Stimulated activated CD4-positive, alpha-beta T cell treated with anti-CD3 and anti-CD28 coated beads, Interleukin-1b, Interleukin-23, amount 100 ng/mL, for 4 hours (primary cell): Measurements from ENCODE around the gene DROSHA.
"Not testable (repeated sequence)": the region's sequence is repeated elsewhere in the genome, so short reads cannot be mapped to it uniquely, and the experiment has no call there.

Source experiments
- DNase-seq, 2 donors: peaks; one replicate each; pipeline ENCODE4 v3.0.0-alpha.2; 2020; ENCODE audit warnings: low read depth in 2 of 2

Gene DROSHA

DNA sequence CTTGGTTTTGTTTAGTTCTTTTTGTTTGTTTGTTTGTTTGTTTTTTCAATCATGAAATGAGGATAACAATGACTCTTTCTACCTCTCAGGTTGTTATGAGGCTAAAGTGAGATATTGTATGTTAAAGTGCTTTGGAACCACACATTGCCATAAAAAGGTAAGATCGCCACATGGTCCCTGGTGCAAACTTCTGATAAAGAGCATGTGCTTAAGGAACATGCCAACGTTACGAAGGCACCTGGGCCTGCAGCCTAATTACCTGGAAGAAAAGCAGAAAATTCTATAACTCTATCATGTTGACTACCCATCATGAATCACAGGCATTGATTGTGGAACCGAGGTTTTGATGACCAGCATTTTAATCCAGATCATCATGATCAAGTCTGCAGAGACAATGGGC lies 151.8 kb downstream of the DROSHA start:
- no peak for DNase-seq

DNA sequence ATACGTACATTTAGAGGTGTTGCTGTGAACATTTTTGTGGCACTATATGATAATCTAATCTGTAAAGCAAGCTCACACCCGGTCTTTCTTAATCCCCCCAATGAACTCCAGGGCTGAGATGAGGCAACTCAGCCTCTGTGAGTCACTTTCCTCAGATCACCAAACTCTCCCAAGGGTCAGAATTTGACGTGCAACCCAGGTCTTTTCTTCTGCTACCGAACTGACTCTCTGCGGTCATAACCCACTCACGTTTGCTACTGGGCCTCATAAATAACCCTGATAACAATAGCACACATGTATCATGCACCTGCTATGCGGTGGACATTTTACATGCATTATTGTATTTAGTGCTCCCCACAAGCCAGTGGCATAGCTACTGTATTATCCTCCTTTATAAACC lies 153.1 kb downstream of the DROSHA start:
- no peak for DNase-seq

DNA sequence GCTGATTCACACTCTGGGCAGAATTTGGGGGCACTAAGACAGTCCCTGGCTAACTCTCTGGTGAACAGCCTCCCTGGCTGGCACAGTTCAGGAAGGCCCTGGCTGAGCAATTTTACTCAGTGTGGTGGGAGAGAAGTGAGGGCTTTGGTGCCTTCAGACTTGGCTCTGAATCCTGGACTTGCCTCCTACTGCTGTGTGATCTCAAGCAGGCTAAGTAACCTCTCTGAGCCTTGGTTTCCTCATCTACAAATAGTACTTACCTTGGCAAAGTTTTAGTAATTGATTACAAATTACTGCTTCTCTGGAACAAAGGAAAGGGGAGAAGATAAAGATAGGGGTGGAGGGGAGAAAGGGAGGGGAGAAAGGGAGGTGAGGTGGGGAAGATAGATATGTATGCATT lies 153.8 kb downstream of the DROSHA start:
- no peak for DNase-seq

DNA sequence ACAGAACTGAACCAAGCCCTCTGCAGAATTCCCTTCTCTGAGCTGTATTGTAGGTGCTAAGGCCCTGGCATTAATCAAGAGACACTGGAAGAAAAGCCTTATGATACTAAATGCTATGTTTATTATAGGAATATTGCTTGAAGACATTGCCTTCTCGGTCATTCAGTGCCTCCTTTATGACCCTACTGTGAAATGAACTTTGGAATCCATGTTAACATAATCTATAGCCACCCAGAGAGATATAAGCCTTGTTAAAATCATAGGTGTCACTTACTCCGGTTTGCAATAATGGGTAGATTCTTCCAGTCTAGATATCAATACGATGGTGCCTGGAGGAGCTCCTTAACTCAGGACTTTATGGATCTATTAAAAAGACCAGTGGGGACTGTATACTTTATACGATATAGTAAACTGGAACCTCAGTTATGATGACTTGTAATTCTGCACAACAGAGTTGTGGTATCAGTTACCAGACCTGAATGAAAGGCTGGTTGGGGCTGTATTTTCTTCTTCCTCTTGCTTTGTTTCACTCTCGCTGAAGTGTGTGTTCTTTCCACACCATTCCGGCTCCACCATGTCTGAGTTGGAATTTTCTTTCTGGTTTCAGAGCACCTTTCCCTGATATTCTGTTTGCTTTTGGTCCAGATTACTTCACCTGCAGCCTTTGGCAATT lies 154.5 kb downstream of the DROSHA start:
- DNase-seq, result no peak

DNA sequence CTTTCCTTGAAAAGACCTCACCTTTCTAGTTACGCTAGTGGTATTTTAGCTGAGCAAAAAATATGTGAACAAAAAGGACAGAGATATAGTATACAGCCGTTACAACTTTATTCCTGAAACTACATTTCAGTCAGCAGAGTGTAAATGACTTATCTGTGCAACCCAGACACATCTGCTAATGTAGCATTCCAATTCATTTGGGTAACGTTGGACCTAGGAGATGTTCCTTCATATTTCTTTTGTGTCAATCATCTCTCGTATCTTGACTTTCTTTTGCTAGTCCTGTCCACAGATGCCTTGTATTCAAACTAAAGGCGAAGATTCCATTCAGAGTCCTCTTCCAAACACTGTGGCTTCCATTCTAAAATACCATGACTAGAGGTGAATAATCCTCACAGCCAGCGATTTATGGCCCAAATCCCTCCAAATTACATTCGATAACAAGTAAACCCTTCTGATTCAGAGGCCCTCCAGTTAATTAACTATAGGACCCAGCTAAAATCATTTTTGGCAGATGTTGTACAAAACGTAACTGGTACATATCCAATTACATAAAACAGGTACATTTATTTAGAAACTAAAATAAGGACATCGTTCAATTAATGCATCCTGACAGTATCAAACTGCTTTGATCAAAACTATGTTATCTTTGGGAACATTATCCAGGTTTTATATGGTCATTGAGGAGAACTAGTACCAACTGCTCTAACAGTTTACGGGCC lies 155.7 kb downstream of the DROSHA start:
- no peak for DNase-seq

DNA sequence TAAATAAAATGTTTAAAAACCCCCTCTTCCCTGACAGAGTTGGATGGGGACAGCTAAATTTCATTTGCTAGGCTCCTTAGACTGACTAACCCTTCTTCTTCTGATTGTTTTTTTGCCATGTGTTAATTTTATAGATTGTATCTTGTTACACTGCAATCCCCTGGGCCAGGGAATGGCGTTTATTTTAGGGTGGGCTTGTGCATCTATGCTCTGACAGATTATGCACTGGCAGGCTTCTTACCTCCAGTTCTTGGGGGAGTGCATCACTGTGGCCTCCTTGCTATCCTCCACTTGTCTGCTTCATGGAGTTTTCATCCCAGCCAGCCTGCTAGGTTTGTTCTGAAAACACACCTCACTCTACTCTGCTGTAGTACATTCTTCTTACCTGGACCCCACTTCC lies 159.8 kb downstream of the DROSHA start:
- DNase-seq, result no peak

DNA sequence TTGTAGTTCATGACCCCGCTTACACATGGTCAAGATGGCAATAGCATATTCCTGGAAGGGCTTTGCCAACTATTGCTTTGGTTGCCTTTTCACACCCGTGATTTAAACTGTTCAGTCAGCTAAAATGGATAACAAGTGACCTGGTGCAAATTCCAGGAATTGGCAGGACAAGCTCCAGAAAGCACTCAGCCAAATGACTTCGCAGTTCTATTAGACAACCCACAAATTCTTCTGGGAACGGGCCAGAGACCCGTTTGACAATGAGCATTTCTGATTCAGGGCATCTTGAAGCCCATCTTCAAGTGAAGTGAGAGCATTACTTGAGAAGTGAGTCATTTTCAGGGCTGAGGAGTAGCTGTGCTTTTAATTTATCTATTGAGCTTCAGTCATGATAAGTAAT lies 165.0 kb downstream of the DROSHA start:
- no peak for DNase-seq

DNA sequence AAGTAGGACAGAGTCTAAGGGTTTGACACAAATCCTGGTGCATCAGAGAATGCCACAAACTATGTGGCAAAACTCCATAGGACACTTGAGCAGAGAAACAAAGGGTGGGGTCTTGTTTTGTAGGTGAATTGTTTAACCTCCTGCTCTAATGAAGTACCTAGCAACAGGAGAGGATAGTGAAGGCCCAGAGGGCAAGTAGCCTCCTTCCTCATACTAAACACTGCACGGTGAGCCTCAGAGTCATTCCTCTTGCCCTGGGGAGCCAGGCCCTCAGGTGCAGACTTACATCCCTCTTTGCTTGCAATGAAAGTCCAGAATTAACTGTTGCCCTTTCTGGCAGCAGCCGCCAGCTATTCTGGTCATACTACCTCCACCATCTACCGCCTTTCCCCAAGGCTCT lies 166.1 kb downstream of the DROSHA start:
- no peak for DNase-seq

DNA sequence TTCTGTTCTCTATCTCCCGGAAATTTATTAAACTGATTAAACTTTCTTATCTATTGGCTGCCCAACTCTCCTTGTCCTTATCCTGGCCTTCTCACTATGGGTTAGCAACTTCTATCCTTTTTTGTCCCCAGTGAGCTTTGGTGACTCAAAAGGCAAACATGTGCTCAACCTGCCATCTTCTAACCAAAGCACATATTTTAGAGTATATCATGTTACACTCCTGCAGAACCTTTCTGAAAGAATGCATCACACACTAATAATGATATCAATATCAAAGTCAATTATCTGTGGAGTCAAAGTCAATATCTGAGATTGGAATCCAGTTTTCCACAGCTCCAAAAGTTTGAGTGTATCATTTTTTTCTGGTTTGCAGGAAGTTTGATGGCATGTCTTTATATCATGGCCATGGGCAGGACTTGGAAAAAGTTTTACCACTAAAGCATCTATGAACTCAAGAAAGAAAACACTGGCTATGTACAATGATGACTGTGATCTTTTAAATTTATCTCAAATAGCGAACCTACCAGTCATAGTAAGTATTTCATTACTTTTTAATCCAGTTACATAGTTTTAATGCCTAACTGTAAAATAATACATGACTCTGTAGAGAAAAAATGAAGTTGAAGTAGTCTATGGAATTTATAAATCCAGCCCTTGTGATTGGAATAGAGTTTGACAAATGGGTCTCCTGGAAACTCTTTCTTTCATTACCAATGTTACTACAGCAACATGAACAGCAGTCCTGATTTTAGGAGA lies 166.8 kb downstream of the DROSHA start:
- no peak for DNase-seq

DNA sequence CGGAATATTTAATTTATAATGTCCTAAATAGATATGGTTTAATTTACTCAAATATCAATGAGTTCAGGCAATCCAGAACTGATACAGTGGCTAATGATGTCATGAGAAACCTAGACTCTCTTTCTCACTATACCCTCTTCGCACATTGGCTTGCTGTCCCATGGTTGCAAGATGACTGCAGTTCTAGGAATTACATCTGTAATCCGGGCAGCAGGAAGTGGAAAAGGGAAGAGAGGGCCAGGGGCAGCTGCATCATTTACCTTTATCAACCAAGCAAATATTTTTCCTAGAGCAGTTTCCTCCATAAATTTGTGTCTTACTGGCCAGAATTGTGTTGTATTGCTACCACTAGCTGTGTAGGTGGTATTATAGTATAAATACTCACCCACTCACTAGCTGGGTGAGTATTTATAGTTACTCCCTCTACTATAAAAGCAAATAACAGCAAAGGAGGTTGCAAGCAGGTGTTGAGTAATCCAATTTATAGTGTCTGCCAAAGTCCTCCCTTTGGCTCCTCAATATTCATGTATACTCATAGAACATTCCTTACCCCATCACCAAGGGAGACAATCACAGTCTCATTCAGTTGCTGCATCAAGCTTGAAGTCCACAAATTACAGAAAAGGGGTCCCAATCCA lies 168.8 kb downstream of the DROSHA start:
- no peak for DNase-seq

DNA sequence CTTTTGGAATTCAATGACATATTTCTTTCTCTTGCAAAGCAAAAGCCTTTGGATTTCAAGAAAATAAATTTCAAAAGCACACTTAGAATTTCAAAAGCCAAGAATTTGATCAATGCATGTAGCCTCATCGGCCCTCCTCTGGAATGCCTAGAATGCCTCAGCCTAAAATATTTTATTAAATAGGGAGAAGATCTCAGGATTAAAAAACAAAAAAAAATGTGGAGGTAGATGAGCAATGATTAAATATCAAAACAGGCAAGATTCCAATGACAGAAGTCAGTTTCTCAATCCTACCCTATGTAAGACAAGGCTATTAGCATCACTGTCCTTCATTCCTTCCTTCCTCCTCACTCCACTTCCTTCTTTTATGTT lies 169.4 kb downstream of the DROSHA start:
- no peak for DNase-seq

DNA sequence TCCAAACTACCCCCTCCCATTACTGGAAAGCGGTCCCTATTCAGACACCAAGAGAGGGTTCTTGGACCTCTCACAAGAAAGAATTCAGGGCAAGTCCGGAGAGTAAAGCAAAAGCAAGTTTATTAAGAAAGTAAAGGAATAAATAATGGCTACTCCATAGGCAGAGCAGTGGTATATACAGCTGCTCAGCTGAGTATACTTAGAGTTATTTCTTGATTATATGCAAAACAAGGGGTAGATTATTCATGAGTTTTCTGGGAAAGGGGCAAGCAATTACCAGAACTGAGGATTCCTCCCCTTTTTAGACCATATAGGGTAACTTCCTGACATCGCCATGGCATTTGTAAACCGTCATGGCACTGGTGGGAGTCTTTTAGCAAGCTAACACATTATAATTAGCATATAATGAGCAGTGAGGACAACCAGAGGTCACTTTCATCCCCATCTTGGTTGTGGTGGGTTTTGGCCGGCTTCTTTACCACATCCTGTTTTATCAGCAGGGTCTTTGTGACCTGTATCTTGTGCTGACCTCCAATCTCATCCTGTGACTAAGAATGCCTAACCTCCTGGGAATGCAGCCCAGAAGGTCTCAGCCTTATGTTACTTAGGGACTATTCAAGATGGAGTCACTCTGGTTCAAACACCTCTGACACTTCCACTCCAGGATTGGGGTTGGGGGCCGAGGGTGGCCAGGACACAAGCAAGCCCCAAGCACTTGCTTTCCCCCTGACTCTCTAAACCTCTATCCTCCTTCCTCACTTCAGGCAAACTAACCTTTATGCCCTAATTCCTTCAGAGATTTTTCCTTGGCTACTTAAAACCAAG lies 170.0 kb downstream of the DROSHA start:
- DNase-seq, result not testable (repeated sequence)

DNA sequence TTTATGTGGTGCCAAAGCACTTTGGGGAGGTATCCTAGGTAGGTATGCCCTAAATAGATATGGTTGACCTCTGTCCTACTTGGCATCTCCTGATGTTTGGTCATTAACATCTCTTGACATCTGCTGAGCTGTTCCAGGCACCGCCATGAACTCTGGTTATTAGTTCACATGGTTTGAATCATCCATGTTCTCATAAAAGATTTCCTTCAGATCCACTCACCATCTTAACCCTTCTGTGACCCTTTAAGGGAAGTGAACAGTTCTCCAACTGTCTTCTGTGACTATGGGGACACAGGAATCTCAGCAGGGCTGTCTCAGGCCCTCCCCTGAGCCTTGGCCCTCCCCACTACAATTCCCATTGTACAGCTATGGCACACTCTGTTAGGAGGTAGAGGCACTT lies 170.7 kb downstream of the DROSHA start:
- DNase-seq, result no peak

DNA sequence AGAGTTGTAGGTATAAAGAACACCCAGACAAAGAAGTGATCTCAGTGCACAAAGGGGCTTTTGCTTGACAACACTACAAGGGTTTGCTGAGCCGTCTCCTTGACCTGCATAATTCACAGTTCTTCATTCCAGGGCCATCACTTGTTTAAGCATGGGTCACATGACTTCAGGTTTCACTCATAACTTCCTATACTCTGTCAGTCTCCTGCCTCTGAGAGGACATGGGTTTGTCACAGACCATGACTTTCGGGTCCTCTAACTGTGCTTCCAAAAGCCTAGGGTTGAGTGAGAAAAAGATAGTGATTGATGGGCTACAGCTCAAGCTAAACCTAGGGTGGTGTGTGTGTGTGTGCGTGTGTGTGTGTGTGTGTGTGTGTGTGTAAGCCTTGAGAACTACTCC lies 172.1 kb downstream of the DROSHA start:
- DNase-seq, result no peak

DNA sequence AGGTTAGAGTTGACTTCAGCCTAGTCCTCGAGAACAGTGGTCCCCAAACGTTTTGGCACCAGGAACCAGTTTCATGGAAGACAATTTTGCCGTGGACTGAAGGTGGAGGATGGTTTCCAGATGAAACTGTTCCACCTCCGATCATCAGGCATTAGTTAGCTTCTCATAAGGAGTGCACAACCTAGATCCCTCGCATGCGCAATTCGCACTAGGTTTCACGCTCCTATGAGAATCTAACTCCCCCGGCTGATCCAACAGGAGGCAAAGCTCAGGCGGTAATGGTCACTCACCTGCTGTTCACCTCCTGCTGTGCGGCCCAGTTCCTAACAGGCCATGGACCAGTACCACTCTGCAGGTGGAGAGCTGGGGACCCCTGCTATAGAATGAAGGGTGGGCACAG lies 174.9 kb downstream of the DROSHA start:
- no peak for DNase-seq

DNA sequence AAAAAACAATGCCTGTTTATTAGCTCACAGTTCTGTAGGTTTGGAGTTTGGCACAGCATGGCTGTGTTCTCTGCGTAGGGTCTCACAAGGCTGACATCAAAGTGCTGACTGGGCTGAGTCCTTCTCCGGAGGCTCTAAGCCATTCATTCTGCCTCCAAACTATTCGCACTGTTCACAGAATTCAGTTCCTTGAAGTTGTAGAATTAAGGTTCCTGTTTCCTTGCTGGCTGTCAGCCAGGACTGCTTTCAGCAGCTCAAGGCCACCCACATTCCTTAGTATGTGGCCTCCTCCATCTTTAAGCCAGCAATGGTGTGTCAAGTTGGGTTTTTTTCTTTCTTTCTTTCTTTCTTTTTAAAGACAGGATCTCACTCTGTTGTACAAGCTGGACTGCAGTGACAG lies 176.6 kb downstream of the DROSHA start:
- no peak for DNase-seq
